Mesenteric fat pad (tissue), 1 donor: ENCODE results near the gene ACO1. TPM values are rescaled to one million over a fixed set of nuclear protein-coding genes. Genes with fewer than 3 reads are reported as not detected.

Experiments
- DNase-seq: peaks from one replicate; pipeline ENCODE4 v3.0.0-alpha.2; 2020; ENCODE audit warnings: low spot score
- total RNA-seq: library from RNA; stranded (reverse); fragmentation: NEBNext Ultra II Directional; extraction: Animal tissue kit (Norgen Biotek cat#: 25700); gene quantifications from one replicate; pipeline ENCODE4 v1.2.1, GENCODE V29; 2021
- donor health status: DM: yes; HTN: yes; CAD: no.

ACO1 gene
- total RNA-seq, 1 donor from 2014 or later, result 237 TPM

DNA sequence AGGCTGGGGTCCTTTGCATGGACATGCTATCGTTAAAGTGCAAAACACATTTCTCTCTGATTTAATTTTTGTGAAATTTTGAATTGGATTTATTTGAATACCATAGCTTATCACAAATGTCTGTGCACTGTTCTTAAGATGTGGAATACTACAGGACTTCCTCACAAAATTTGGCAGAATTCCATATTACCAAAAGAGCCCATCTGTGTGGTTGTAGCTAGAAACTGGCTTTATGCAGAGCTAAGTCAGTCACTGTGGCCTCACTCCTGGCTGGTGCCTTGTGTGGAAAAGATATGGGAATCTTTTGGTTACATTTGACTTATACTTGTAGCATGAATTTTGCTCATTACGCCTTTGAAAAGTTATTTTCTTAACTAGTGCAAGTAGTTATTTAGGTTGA lies 35.5 kb downstream of the ACO1 start:
- DNase-seq, result no peak

DNA sequence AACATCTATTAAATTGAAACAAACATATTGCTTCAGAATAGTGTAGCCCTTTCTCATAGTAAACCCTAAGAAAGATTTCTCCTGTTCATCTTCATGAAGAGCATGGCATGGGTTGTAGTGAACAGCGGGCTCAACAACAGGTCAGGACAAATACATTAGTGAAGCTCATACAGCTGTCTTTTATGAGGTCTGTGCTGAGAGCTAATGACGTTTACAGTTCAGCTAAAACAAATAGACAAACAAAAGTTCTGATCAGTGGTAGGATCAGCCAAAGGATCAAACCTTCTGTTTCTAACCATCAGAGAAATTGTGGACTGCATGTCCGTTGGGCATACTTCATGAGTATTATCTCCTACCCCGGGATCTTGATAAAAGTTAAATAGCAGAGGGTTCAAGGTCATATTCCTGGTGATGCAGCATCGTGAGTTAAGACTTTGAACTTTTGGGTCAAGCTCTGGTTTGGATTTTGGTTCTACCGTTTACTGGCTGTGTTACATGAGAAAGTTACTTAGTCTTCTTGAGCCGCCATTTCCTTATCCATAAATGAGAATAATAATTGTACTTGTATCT lies 37.9 kb downstream of the ACO1 start:
- no peak for DNase-seq

DNA sequence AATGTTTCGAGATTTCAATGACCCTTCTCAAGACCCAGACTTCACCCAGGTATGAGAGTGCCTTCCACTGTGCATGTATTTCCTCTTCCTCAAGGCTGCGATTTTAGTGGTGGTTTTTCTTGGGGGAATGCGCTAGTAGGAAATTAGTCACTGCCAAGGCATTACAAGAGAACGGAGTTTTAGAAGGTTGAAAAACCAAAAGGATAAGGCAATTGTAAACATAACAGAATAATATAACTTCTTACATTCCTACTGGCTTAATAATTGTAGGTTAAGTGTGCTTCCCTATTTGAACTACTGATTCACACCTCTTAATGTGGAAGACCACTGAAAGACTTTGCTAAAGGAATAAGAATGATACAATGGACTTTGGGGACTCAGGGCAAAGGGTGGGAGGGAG lies 38.9 kb downstream of the ACO1 start:
- no peak for DNase-seq

DNA sequence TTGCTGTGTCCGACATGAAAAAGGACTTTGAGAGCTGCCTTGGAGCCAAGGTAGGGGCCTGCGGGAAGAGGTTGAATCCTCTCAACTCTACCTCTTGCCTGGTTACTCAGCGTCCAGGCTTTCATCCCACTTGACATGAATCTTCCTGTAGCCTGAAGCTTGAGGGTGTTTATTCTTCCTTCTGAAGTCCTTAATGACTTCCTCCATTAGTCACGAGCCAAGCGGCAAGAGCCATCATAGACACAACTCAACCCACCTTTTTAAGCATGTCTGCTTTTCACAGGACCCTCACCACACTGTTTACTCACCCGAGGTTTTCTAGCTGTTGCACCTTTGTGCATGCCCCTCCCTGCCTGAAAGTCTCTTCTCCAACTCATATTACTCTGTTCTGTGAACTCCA lies 40.2 kb downstream of the ACO1 start:
- no peak for DNase-seq

DNA sequence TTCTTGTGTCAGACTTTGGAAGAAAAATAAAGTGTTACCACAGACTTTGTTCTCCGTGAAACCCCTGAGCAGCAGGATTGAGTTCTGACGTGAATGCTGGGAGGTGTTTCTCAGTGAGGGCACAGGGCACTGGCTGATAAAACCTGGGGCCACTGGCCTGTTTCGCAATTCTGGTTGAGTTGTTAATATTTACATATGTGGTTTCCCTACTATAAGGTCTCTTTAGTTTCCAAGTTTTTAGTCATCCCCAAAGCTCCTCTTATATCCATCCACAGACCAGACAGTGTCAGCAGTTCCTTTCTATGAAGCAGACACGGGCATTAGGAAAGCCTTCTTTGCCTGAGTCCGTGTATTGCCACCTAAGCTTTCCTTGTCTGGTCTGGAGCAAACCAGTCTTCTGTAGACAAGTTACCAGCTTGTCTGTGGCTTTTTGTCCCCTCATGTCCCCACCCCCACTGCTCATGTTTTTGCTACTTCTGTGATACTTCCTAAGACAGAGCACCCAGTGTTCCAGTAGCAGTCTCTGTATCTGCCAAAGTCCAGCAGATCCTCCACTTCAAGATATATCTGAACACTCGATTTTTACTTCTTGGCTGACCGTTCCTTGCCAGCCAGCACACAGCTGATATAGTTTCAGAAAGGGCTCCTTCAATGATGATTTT lies 42.0 kb downstream of the ACO1 start:
- no peak for DNase-seq

DNA sequence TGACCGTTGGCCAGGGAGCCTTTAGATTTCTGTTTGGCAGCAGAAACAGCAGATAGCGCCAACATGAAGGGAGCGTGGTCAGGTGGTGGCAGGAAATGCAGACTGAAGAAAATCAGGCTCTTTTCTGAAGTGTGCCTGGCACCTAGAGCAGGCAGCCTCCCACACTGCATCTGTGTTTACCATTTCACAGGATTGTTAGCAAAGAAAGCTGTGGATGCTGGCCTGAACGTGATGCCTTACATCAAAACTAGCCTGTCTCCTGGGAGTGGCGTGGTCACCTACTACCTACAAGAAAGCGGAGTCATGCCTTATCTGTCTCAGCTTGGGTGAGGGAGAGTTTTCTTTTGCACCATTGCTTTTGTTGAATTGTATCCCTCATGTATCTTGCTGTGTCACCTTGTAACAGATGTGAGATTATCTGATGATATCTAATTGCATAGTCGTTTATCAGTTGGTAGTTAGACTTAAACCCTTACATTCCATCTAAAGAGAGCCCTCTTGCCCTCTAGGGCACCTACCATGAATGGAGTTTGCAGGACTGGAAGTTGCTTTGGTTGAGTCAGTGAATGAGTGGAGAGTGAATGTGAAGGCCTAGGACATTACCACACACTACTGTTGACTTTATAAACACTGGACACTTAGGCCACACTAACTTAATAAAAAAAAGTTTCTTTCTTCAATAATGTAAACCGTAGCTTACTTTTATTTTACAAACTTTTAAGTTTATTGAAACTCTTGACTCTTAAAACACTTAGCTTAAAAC lies 42.8 kb downstream of the ACO1 start:
- no peak for DNase-seq

DNA sequence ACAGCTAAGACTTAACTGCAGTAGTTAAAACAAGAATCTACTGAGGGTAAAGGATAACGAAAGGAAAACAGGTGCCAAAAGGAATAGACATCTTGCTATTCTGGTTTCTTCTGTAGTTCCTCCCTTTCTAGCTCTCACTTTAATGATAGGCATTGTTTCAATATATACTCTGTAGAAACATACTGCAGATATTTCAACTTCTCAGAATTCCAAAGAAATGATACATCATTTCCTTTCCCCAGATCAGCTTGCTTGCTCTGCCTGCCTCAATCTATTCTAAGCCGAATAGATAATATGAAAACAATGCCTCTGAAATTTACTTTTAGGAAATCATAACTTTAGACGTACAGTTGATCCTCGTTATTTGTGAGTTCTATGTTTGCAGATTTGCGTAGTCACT lies 46.3 kb downstream of the ACO1 start:
- no peak for DNase-seq

DNA sequence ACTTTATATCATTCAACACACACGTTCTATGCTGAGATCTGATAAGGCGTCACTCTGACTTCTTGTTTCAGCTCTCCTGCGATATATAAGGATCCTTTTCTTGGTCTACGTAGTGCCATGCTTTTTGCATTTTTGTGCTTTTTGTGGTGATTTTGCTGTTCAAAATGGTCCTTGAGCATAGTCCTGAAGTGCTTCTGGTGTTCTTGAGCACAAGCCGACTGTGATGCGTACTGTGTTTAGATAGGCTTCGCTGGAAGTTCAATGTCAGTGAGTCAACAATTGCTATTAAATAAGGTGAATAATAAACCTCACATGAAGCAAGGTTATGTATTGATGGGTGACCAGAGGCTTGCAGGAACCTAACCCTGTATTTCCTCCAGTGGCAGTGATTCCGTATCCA lies 46.8 kb downstream of the ACO1 start:
- DNase-seq, result no peak

DNA sequence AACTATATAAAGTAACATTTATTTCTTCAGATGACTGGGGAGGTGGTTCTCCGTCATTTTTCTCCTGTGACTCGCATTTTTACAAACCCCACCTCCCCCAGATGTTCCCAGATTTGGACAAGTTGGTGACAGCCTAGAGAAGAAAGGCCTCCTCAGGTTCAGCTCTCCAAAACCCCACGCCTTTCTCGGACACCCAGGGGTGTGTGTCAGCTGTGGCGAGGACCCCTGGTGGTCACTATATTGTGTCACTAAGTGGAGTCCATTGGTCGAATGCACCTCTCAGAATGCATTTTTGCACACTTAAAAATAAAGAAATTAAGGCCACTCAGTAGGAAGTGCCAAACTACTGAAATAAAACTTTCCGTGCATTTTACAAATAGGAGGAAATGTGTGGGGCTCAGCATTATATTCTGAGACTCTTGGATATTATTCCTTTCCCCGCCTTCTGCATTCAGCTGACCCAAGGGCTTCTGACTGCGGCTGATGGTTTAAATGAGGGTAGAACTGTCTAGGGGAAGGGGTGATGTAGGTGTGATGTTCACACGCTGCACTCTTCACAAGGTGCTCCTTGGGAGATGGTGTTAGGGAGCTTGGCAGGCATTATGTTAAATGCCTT lies 47.6 kb downstream of the ACO1 start:
- DNase-seq, result no peak

DNA sequence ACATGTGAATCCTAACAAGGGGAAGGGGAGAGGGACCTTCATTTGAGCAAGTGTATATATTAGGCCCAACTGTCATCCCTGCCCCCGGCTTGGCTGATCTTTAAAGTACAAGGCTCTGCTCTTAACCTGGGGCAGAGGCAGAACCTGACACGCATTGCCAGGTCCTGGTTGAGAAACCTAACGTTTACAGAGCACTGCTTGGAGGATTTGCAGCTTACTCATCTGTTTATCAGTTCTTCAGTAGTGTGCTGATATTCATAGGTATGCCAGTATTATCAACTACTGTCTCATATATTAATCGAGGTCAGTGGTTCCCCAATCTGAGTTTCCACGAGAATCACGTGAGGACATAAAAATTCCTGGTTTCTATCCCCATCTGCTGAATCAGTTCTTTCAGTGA lies 50.4 kb downstream of the ACO1 start:
- no peak for DNase-seq

DNA sequence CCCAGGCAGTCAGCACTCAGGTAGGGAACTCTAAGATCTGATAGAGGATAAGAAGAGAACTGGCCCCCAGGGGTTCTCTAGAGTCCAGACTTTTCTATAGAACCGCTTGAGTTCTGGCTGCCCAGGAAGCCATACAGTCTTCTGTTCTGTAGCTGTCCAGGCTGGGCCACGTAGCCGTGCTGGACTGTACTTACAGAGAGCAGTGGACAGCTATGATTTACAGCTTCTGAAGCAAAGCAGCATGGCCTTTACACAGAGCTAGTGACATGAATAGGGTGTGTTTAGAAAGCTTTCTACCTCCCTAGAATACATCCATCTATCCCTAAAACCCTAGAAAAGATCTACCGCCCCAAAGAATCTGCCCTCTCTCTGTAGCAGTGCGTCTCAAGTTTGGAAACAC lies 57.2 kb downstream of the ACO1 start:
- no peak for DNase-seq

DNA sequence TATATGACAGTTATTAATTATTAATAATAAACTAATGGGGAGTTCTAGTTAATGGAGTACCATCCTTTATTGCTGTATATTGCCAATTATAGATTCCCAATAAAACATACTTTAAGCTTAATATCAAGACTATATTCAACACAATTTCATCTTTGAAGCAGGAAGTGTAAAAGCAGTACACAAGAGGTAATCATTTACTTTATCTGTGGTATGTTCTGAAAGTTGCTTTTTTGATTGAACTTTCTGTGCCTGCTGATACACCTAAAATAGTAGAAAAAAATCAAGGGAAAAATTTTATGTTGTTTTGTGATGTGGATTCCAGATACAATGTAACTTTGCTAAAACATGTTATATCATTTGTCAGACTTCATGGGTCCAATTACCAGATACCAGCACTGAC lies 58.0 kb downstream of the ACO1 start:
- no peak for DNase-seq

DNA sequence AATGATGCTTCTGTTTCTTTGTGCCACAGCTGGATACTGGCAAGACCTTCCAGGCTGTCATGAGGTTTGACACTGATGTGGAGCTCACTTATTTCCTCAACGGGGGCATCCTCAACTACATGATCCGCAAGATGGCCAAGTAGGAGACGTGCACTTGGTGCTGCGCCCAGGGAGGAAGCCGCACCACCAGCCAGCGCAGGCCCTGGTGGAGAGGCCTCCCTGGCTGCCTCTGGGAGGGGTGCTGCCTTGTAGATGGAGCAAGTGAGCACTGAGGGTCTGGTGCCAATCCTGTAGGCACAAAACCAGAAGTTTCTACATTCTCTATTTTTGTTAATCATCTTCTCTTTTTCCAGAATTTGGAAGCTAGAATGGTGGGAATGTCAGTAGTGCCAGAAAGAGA lies 65.5 kb downstream of the ACO1 start:
- DNase-seq, result no peak

DNA sequence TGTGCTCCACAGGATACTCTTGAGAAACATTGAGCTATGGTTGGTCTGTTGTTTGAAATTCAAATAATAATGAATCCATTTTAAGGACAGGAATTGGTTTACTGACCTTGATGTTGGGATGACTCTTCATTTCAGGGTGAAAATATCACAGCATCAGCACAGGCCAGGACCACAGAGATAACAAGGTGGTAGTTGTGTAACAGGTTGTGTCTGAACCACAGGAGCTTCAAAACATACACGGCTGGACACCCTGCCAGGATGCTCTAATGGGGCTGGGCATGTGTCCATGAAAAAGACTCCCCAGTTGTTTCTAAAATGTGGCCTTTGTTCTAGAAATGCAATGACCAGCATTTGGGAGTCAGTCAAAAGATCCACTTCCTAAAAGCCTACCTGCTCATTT lies 69.8 kb downstream of the ACO1 start:
- DNase-seq, result no peak

DNA sequence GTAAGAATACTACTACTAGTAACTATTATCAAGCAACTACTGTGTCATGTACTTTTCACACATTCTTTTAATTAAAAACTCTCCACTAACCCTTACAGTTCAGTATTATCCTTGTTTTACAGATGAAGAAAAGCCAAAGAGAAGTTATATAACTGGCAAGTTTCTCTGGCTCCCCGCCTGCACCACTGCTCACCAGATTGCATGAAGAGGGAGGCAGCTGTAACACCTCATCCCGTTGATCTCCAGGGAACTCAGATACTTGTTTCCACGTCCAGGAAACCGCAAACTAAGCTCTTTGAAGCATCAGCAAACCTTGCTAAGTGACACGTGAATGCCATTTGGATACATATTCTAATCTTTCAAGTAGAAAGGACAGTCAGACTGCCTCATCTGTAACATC lies 71.3 kb downstream of the ACO1 start:
- no peak for DNase-seq

DNA sequence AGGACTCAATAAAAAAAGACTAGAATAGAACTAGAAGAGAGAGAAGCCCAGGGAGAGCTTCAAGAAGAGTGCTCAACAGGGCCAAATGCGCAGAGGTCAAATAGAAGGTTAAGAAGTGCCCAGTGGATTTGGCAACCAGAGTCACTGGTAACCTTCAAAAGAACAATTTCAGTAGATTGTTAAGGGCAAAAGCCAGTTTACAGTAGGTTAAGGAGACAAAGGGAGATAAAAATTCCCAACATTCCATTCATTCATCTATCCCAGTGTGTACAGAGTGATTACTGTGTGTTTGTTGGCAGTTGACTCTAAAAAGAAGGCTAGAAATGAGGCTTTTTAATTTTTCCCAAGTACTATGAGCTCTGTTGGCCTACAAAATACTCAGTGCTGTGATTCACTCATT lies 72.1 kb downstream of the ACO1 start:
- no peak for DNase-seq

DNA sequence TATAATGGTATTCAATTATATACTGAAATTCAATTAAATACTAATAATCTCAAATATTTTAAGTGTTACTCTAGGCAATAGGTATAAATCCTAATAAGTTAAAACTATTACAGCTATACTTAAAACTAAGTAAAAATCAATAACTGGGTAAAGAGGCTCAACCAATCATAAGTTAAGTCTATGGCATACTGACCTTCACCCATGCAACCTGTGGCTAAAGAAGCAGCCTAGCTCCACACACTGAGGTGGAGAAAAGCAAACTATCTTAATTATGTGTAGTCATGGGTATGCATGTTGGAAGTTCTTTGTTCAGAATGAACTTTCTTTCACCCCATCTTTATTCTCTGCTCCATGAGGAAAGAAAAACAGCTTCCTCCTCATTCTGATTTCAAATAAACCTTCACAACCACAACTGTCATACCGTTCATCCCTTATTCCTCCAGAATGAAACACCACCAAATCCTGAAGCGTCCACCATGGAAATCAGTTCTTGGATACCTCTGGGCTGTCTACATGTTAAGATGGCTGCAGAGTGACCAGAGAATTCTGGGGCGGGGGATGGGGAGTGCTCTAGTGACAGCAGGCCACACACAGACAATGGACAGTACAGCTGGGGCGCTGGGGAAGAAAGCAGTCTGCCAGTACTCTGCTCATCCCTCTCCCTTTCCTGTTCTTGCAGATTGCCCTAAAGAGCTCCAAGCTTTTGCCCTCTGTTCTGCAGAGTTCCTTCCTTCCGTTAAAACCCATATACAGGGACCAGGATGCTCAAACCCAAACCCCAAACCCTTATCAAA lies 79.3 kb downstream of the ACO1 start:
- no peak for DNase-seq

DNA sequence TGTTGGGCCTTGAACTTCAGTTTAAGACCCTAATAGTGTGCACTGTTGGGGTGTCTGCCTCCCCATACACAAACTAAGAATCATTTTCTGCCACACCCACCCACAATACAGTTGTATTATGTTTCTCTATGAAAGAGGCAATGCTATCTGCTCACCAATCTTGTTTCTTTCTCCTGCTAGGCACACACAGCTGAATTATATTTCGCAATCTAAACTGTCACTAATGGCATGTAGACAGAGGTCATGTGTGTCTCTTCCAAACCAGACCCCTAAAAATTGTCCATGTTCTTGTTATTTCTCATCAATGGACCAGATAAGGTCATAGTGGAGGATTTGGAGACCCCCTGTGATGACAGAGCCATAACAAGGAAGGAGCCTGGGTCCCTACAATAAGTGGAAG lies 84.3 kb downstream of the ACO1 start:
- no peak for DNase-seq

DNA sequence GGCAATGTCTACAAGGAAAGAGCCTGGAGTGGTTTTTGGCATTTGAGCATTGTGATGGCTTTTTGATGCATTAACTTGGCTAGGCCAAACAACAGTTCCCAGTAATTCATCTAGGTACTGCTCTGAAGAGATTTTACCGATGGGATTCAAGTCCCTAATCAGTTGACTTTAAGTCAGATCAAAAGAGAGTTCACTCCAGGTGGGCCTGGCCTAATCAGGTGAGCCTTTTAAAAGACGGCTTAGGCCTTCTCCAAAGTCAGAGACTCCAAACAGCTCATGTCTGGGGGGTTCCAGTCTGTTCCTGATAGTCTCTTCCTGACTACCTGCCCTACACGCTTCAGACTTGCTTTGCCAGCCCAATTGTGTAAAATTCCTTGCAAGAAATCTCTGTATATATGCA lies 87.9 kb downstream of the ACO1 start:
- no peak for DNase-seq

DNA sequence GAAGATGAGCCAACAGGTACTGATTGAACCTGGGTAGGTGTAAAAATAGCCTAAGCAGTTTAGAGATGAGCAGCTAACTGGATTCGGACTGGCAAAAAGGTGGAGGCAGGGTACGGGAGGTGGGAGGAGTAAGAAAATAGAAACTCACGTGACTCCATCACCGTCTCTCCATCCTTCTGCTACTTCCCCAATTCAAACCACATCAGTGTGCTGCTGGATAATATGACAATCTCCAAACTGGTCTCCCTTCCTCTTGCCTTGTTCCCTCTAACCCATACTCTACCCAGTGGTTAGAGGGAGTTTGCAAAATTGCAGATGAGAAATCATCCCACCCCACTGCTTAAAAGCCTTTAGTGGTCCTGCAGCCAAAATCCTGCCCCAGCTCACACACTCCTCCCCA lies 98.9 kb downstream of the ACO1 start:
- no peak for DNase-seq

DNA sequence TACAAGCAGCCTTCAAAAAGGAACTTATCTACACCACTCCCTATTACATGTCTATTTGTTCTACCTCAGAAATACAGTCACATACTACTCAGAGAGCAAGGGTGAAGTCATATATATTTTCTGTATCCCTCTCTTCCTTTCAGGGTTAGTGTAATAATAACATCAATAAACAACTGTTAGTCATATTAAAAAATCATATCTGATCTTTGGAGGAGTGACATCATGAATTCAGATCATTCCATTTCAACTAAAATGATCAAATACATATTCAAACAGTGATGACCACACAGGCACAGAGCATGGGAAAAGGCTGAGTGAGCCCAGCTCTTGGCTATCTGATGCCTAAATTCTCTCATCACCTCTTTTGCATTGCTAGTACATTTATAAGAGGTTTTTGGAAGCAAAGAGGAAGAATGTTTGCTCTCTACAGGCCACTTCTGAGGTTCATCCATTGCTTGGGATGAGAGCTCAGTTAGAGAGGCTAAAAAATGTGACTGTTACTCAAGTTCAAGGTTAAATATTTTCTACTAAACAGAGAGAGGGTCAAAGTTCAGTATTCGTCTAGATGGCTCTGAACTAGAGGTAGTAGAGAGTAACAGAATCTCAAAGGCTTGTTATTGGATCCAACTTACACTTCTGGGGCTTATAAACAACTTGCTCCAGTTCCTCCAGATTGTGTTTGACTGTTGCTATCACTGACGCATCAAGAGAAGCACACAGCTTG lies 102.6 kb downstream of the ACO1 start:
- no peak for DNase-seq
